ENCODE results near the gene LYPD1.

LYPD1 gene

DNA sequence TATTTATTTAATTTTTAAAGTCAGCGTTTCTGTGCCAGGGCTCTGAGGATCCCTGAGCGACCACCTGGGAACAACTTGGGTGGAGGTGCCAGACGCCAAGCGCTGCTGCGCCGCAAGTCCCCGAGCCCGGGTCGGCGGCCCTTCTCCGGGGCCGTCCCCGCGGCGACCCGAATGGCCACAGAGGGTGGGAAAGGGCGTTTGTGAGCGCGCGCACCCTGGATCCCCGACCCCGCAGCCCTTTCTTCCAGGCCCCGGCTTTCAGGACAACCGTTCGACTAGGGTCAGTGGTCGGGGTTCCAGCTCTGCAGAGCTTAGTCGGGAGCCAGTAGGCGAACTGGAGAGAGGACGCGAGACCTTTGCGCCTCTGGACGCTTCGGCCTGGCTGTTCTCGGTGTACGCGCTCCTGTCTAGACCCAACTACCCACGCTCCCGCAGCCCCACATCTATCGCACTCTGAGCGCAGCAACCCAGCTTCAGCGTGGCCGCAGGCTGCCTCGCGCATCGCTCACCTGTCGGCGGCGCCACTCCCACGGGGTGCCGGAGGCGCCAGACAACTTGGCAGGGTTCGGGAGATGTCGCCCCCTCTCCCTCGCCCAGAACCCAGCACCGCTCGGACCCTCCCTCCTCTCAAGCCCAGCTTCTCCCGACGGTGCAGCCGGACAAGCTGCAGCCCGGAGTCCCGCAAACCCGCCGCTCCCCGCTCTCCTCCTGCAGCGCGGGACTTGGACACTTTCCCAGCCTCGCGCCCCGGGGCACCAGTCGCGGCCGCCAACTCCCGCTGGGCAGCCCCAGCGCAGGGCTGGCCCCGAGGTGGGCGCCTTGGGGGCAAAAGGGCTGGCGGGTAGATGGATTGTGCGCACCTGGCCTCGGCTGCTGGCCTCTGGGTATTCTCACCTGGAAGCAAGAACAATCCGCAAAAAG is 758 bp downstream of the LYPD1 start:
- DNase-seq (ENCODE audit: insufficient read length, low spot score) = peak; percentile 14

DNA sequence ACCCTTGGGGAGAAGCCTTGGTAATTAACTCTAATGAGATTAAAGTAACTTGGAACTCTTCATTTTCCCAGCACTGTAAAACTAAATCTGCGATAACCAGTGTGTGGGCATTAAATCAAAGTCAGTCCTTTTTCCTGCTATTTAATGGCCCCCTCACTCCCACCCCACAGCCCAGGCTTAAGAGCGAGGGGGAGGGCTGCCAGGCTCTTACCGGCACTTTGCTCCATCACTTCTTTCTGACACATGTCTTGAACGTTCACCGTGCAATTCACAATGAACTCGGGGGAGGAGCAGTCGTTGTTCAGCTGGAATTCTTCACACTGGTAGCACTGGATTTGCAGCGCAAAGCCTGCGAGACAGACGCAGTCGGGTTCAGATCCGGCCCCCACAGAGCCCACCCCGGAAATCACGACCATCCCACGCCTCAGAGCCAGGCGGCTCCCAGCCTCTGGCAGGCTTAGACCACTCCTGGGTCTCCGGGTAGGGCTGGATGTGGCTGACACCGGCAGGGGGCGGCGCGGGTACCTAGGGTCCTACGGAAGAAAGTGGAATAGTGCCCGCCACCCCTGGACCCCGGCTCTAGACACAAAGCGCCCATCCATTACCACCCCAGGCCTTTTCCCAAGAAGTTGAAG is 1.7 kb downstream of the LYPD1 start:
- no peak for FAIRE-seq
- DNase-seq (ENCODE audit: insufficient read length, low spot score) = peak; percentile 42

More for the DNA sequence above, 758 bp downstream of the LYPD1 start:
- FAIRE-seq = no peak

DNA sequence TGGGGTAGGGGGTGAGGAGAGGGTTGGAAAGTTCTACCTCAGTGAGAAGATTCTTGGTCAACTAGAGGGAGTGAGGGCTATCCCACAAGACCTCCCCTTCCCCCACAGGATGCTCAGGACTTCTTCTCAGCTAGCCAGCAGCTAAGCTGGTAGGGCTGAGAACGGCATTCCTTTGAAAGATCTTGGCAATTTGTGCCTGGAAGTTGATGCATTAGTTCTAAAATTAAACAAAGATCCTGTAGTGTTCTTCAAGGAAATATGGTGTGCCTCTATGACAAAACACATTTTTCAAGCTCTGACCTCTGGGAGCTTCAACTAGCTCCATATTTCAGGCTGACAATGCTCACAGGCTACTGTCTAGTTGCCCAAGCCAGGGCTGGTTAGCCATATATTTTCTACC is 2.3 kb downstream of the LYPD1 start:
- FAIRE-seq (no peak), DNase-seq (ENCODE audit: insufficient read length, low spot score) (no peak)

GRCh38 chr2:132665401-132666140 is 4.4 kb downstream of the LYPD1 start:
- FAIRE-seq = no peak
- no peak for DNase-seq (ENCODE audit: insufficient read length, low spot score)

- DNase-seq (ENCODE audit: insufficient read length, low spot score) (no peak), FAIRE-seq (no peak)
Measured at GRCh38 chr2:132664096-132664495, 5.9 kb downstream of the LYPD1 start.

GRCh38 chr2:132662732-132663131 is 7.3 kb downstream of the LYPD1 start:
- DNase-seq (ENCODE audit: insufficient read length, low spot score) = no peak
- no peak for FAIRE-seq

GRCh38 chr2:132659331-132659730 is 10.7 kb downstream of the LYPD1 start:
- no peak for FAIRE-seq
- DNase-seq (ENCODE audit: insufficient read length, low spot score) = no peak

DNA sequence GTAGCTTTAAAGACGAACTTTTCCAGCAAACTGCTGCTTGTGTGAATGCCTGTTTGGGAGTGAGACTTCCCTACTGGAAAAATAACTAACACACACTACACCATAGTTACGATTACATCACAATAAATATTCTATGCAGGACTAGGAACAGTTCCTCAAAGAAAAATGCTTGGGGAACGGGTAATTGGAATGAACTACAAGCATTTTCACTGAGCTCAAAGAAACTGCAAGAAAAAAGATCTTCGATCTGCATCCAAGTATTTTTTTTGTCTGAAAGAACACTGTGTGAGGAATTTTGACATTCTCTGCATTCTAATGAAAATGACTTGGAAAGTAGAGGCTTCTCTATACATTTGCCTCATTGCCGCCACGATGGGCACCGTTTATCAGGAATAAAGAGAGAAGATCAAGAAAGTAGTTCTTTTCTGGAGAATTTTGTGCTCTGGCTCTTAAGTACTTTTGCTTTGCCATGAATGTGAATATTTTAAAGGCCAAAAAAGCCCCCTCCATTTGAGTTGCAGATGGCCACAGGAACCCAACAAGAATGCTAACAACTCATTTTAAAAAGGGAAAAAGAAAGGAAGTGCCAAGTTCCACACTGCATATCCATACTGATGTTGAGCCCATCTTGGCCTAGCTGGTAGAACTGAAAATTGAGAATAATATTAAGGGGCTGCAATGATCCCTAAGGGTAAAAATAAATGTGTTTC is 13.6 kb downstream of the LYPD1 start:
- no peak for FAIRE-seq
- no peak for DNase-seq (ENCODE audit: insufficient read length, low spot score)

DNA sequence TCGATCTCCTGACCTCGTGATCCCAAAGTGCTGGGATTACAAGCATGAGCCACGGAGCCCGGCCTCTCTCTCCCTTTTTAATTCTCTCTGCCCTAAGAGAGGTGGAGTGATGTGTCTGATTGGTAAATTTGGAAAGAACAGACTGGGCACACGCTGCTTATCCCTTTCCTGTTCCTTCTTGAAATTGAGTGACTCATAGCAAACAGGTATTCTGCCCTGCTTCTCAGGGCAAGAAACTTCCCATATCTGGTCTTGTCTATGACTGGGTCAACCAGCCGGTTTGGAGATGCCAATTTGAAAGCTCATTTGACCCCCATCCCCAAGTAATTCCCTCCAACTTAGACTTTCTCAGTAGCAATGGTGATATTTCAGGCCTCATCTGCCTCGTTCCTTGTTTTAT is 15.0 kb downstream of the LYPD1 start:
- FAIRE-seq = no peak
- DNase-seq (ENCODE audit: insufficient read length, low spot score) = no peak

DNA sequence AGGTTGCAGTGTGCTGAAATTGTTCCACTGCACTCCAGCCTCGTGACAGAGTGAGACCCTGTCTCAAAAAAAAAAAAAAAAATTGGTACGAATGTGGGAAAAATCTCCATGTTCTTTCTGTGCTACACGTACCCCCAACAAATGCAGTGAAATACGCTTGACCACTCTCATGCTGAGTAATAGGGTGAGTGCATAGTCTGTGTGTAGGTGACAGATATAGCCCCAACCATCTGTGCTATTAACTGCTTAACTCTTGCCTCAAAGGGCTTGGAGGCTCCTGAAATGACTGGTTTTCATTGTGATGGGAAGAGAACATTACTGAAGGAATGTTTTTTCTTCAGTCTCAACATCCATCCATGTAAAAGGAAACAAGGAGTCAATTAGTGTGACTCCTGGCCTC is 15.7 kb downstream of the LYPD1 start:
- FAIRE-seq = no peak
- no peak for DNase-seq (ENCODE audit: insufficient read length, low spot score)

GRCh38 chr2:132652474-132652873 is 17.5 kb downstream of the LYPD1 start:
- DNase-seq (ENCODE audit: insufficient read length, low spot score) (no peak), FAIRE-seq (no peak)

DNA sequence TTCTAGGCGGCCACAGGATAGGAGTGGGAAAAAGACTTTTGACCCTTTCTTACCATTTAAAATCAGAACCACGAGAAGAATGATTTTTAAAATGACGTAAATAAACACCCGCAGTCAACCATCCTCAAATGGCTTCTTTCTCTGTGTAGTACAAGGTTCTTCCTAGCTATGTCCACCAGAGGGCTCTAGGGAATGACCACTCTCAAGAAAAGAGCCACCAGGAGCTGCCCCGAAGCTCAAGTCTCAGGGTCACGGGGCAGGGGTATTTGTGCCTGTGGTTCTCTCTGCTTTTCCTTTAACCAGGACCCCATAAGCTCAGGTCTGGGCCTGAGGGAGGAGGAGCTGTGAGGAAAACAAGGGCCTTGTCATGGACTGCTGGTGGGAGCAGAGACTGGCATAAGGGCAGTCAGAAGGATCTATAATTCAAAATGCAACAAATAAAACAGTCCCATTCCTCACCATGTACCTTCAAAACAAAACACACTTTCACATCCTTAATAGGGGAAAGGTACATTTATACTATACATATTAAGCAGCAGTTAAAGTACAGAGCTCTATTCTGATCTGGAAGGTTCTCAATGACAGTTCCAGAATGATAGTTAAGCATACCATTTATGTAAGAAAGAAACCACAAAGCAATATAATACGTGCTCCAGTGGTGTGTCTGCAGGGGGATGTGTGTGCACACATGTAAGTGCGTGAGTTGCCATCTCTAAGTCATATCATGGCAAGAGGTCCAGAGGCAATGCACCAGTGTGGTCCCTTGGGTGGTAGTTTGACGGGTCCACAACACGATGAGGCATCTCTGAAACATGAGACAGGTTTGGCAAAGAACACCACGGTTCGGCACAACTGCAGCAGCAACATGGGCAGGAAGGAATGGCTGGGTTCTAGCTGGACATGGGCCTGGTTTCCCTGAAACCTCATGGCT is 18.6 kb downstream of the LYPD1 start:
- FAIRE-seq (no peak), DNase-seq (ENCODE audit: insufficient read length, low spot score) (peak; percentile 51)

- no peak for FAIRE-seq
- DNase-seq (ENCODE audit: insufficient read length, low spot score) = no peak
Measured at GRCh38 chr2:132646540-132647108, 23.4 kb downstream of the LYPD1 start.

DNA sequence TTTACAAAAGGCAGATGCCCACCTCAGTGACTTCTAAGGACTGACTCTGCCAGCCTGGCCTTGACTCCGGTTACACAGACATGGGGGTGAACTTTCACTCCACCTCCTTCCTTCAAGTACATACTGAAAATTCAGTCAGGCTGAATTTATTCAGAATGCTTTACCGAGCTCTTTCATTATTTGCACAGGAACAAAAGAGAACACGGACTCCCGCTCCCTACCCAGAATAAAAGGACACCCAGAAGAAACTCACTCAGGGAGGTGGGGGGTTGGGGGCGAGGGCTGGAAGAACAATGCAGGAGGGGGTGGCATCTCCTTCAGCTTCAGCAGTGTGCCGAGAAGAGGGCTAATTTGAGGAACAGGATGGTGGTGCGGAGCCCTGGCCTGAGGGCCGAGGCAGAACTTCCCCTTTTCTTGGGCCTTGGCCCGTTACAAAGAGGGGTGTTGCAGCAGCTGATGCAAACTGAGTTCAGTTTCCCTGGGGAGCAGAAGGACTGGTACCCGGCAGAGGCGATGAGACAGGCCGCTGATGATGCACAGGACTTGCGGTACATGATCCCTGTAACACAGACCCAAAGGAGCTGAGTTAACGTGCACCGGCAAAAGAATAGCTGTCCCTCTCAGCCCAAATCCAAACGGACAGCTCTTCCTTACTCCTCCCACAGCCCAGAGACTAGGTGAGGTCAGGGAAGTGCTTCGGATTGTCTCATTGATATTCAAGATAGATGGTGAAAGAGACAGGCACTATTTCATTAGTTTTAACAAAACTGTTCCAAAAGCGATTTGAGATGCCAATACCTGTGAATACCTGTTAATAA is 24.1 kb downstream of the LYPD1 start:
- FAIRE-seq (no peak), DNase-seq (ENCODE audit: insufficient read length, low spot score) (no peak)

DNA sequence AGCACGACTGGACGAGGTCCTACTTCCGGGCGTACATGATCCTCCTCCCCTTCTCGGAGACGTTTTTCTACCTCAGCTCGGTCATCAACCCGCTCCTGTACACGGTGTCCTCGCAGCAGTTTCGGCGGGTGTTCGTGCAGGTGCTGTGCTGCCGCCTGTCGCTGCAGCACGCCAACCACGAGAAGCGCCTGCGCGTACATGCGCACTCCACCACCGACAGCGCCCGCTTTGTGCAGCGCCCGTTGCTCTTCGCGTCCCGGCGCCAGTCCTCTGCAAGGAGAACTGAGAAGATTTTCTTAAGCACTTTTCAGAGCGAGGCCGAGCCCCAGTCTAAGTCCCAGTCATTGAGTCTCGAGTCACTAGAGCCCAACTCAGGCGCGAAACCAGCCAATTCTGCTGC is 24.8 kb downstream of the LYPD1 start:
- DNase-seq (ENCODE audit: insufficient read length, low spot score) (no peak), FAIRE-seq (no peak)

DNA sequence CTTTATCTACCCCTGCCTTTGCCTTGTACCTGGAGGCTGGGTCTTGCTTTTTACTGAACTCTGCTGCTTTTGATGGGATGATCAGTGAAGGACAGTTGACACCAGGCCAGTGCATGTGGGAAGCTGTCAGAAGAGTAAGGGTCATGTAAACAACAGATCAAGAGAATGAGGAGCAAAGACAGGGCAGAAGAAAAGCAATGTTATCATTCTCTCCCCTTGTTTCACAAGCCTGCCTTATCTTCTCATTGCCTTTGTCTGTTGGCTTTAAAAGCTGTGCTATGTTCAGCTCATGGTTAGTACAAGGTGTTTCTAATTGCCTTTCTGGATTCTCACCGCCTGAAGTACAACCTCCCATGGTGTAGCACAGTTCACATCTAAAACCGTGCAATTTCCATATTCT is 27.6 kb downstream of the LYPD1 start:
- peak; percentile 4 for FAIRE-seq
- no peak for DNase-seq (ENCODE audit: insufficient read length, low spot score)

DNA sequence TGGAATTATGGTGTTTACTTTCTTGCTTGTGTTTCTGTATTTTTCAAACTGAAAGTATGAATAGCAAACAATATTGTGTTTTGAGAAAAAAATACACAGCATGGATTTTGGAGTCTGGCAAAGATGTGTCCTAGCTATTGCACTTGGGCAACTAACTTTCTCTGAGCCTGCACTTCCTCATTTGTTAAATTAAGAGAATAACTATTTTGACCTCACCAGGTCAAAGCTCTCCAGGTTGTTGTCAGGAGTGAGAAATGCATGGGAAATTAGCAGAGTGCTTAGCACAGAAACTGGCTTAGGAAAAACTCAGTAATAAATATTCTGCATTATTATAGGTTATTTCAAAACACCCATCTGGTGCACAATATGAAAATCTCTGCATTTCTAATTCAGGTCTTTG is 28.2 kb downstream of the LYPD1 start:
- DNase-seq (ENCODE audit: insufficient read length, low spot score) = no peak
- no peak for FAIRE-seq

- DNase-seq (ENCODE audit: insufficient read length, low spot score) (no peak), FAIRE-seq (no peak)
Measured at GRCh38 chr2:132640116-132640515, 29.9 kb downstream of the LYPD1 start.

All from HTR-8/SVneo (cell line).